Measurements from ENCODE around the gene STX7. TPM values are rescaled to one million over a fixed set of nuclear protein-coding genes. Genes with fewer than 3 reads are reported as not detected.

The STX7 gene
- total and polyA plus RNA-seq, 9 donors, result 21.3 to 57.2 (median 44.0) TPM

DNA sequence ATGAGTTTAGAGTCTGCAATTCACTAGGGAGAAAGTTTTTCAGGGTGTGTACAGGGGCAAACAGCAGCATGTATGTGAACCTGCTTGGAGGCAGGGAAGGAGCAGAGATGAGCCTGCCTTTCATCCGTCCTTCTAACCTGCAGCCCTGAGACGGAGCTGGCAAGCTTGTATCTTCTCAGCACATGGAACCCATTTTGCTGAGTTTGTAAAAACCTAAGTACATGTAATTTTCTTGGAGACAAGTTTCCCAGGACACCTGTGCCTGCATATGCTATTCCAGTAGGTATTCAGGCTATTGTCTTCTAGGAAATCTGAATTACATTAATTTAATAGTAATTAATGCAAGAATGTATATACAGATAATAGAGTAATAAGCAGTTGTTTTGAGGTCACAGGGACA is 82.8 kb downstream of the STX7 start:
- DNase-seq, result no peak
- no peak overlapping the region for H3K4me3 ChIP-seq
- H3K4me1 ChIP-seq (ENCODE audit: insufficient read depth), result no peaks in the 10 kb centered on the region
- TF ChIP-seq, protein P1, sequence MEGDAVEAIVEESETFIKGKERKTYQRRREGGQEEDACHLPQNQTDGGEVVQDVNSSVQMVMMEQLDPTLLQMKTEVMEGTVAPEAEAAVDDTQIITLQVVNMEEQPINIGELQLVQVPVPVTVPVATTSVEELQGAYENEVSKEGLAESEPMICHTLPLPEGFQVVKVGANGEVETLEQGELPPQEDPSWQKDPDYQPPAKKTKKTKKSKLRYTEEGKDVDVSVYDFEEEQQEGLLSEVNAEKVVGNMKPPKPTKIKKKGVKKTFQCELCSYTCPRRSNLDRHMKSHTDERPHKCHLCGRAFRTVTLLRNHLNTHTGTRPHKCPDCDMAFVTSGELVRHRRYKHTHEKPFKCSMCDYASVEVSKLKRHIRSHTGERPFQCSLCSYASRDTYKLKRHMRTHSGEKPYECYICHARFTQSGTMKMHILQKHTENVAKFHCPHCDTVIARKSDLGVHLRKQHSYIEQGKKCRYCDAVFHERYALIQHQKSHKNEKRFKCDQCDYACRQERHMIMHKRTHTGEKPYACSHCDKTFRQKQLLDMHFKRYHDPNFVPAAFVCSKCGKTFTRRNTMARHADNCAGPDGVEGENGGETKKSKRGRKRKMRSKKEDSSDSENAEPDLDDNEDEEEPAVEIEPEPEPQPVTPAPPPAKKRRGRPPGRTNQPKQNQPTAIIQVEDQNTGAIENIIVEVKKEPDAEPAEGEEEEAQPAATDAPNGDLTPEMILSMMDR (IDR thresholded peaks at IDR 0.05), result no peak
- TF ChIP-seq EP300 (IDR thresholded peaks at IDR 0.05) (no peak), POLR2A (IDR thresholded peaks at IDR 0.05) (no peak)
- H3K27me3 ChIP-seq, result no peaks in the 10 kb centered on the region
- no peaks in the 10 kb centered on the region for H3K36me3 ChIP-seq
- no peak overlapping the region for H3K27ac ChIP-seq
- WGBS, 3 donors, result 58 to 77% (median 66%) methylated on average over 2 of the region's 2 CpGs
- intact Hi-C loops (cut with DNase I), result no loop called here
- peaks cover 0 to 4% of the 10 kb centered on the region in 2 donors for H3K9me3 ChIP-seq

DNA sequence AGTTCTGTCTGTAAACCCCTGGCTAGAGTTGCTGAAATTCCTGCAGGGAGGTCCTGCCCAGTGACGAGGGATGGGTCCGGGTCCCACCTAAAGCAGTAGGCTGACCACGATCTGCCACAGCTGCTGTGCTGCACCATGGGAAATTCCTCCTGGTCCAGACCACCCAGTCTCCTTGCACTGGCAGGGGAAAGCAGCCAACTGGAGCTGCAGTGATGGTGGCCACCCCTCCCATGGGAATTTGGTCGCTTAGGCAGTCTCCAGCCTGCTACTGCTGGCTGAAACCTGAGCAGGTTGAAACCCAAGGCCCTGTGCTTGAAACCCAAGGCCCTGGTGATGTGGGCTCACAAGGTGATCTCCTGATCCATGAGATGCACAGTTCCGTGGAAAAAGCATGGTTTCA is 87.7 kb downstream of the STX7 start:
- Histone ChIP-seq H3K4me3 (no peak overlapping the region), H3K27ac (no peak overlapping the region), H3K9me3 (peaks cover 0 to 4% of the 10 kb centered on the region in 2 donors), H3K4me1 (ENCODE audit: insufficient read depth) (no peaks in the 10 kb centered on the region), H3K27me3 (no peaks in the 10 kb centered on the region), H3K36me3 (no peaks in the 10 kb centered on the region)
- 54 to 76% (median 74%) methylated on average over 3 to 5 of the region's 5 CpGs for WGBS, 3 donors
- no peak for DNase-seq
- intact Hi-C loops (cut with DNase I), result no loop called here
- TF ChIP-seq POLR2A (IDR thresholded peaks at IDR 0.05) (no peak), EP300 (IDR thresholded peaks at IDR 0.05) (no peak)
- TF ChIP-seq, protein P1 (IDR thresholded peaks at IDR 0.05), result no peak

DNA sequence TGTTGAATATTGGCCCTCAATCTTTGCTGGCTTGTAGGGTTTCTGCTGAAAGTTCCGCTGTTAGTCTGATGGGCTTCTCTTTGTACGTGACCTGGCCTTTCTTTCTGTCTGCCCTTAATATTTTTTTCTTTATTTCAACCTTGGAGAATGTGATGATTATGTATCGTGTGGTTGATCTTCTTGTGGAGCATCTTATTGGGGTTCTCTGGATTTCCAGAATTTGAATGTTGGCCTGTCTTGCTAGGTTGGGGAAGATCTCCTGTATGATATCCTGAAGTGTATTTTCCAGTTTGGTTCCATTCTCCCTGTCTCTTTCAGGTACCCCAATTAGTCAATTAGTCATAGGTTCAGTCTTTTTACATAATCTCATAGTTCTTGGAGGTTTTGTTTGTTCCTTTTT is 89.1 kb downstream of the STX7 start:
- no peak for DNase-seq
- intact Hi-C loops (cut with DNase I), result no loop called here
- TF ChIP-seq, protein P1 (IDR thresholded peaks at IDR 0.05), result no peak
- no peak for TF ChIP-seq EP300 (IDR thresholded peaks at IDR 0.05)
- no peak for TF ChIP-seq POLR2A (IDR thresholded peaks at IDR 0.05)
- 90 to 93% (median 93%) methylated on average over 3 of the region's 3 CpGs for WGBS, 3 donors
- no peak overlapping the region for H3K27ac ChIP-seq
- no peaks in the 10 kb centered on the region for H3K36me3 ChIP-seq
- H3K9me3 ChIP-seq, result peaks cover 0 to 4% of the 10 kb centered on the region in 2 donors
- H3K27me3 ChIP-seq, result no peaks in the 10 kb centered on the region
- no peak overlapping the region for H3K4me3 ChIP-seq
- no peaks in the 10 kb centered on the region for H3K4me1 ChIP-seq (ENCODE audit: insufficient read depth)

DNA sequence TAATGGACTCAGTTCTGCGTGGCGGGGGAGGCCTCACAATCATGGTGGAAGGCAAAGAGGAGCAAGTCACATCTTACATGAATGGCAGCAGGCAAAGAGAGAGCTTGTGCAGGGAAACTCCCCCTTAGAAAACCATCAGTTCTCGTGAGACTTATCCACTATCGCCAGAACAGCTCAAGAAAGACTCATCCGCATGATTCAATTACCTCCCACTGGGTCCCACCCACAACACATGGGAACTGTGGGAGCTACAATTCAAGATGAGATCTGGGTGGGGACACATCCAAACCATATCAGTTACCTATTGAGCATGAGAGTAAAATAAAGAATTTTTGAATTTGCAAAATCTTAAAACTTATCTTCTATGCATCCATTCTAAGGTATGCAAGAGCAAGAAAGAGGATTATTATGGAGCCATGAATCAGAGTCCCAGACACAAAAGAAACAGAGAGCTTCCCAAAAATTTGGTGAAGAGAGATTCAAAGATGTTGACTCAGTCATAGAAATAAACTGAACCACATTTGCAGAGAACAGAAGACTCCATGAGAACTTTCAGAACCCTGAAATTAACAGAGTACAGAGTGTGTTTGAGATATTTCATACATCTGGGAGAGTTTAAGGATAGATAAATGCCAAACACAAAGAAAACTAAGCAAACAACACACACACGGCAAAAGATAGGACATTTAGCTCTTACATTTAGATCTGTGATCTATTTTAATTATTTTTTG is 94.5 kb downstream of the STX7 start:
- no peaks in the 10 kb centered on the region for H3K4me1 ChIP-seq (ENCODE audit: insufficient read depth)
- DNase-seq, result no peak
- peaks cover 0 to 4% of the 10 kb centered on the region in 2 donors for H3K9me3 ChIP-seq
- H3K27ac ChIP-seq, result no peak overlapping the region
- H3K36me3 ChIP-seq, result no peaks in the 10 kb centered on the region
- intact Hi-C loops (cut with DNase I), result no loop called here
- TF ChIP-seq POLR2A (IDR thresholded peaks at IDR 0.05) (no peak), EP300 (IDR thresholded peaks at IDR 0.05) (no peak)
- TF ChIP-seq, protein P1 (IDR thresholded peaks at IDR 0.05), result no peak
- no peaks in the 10 kb centered on the region for H3K27me3 ChIP-seq
- 79 to 89% (median 82%) methylated on average over 6 of the region's 6 CpGs for WGBS, 3 donors
- H3K4me3 ChIP-seq, result no peak overlapping the region
